CD4-positive, alpha-beta T cell treated with Interleukin-17A for 1 hour (primary cell): ENCODE data around the gene ZNF177.
A peak's percentile ranks its signal among the peaks of the same experiment; 100 is the strongest.

ENCODE experiments used
- DNase-seq: peaks from one replicate; pipeline ENCODE4 v3.0.0-alpha.2; 2020

The ZNF177 gene

DNA sequence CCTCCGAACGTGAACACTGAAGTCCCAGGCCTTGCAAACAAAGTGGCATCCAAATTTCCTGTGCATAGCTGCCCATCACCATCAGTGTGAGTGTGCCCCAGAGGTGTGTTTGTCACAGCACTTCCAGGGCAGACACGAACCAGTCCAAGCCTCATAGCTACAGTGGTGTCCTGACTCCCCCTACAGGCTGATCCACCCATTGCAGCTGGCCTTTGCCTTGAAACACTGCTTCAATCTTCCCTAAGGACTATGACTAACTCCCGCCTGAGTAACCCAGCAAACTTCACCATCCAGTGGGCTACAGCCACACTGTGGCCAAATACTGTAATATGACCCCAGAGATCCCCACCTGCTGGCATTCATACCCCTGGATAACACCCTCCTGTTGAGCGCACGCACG lies 68.7 kb downstream of the ZNF177 start:
- peak; percentile 32 for DNase-seq
